Stimulated activated CD4-positive, alpha-beta T cell treated with anti-CD3 and anti-CD28 coated beads, Interleukin-2, amount 100 ng/mL, for 4 hours (primary cell): ENCODE results near the gene WDR31.
"Not testable (repeated sequence)": the region's sequence is repeated elsewhere in the genome, so short reads cannot be mapped to it uniquely, and the experiment has no call there.

Source experiments
- DNase-seq: peaks from one replicate; pipeline ENCODE4 v3.0.0-alpha.2; 2020; ENCODE audit warnings: low read depth

The WDR31 gene

DNA sequence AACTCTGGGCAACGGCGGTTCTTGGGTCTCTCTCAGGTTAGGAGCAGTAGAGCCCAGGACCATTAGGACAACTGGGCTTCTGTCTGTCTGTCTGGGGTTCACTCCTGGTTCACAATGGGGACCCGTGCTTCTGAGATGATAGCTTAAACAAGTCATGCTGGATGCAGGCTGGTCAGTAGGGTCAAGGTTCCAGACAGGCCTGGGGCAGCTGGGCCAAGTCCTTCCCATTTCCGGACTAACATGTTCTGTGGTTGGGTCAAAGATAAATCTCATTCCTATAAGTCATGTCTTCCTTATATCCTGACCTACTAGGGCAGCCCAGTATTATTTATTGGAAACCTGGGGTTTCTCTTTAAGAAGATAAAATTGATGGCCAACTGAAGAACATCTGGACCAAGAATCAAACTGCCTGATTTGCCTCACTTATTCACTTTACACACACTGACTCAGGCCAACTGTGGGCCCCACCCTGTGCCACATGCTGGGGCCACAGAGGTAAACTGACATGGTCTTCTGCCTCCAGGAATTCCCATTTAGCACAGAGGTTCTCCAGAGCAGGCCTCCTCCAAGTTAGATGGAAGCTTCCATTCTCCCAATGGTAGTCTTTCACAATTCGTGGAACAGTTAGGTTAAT is 28.4 kb upstream of the WDR31 start:
- no peak for DNase-seq

DNA sequence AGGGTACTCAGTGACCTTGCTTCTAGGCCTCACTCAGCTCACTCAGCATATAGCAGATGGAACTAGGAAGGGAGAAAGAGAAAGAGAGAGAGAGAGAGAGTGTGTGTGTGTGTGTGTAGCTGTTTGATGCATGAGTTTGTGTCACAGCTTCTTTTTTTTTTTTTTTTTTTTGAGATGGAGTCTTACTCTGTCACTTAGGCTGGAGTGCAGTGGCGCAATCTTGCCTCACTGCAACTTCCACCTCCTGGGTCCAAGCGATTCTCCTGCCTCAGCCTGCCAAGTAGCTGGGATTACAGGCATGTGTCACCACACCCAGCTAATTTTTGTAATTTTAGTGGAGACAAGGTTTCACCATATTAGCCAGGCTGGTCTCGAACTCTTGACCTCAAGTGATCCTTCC is 25.6 kb upstream of the WDR31 start:
- DNase-seq, result not testable (repeated sequence)

GRCh38 chr9:113364951-113365350 is 24.9 kb upstream of the WDR31 start:
- no peak for DNase-seq

DNA sequence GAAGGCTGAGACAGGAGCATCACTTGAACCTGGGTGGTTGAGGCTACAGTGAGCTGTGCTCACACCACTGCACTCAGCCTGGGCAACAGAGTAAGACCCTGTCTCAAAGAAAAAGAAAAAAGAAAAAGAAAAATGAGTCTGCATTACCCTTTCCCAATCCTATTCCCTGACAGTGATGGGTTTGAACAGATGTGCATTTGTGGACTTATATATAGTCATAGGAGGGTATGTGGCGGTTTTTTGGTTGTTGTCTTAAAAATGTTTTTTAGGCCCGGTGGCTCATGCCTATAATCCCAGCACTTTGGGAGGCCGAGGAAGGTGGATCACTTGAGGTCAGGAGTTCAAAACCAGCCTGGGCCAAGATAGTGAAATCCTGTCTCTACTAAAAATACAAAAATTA is 23.3 kb upstream of the WDR31 start:
- DNase-seq, result no peak

- no peak for DNase-seq
Observed at GRCh38 chr9:113361304-113362018, 21.4 kb upstream of the WDR31 start.

- no peak for DNase-seq
Observed at GRCh38 chr9:113360242-113360842, 20.3 kb upstream of the WDR31 start.

- DNase-seq, result no peak
Observed at GRCh38 chr9:113359385-113359784, 19.3 kb upstream of the WDR31 start.

GRCh38 chr9:113356686-113357292 is 16.7 kb upstream of the WDR31 start:
- DNase-seq, result no peak

DNA sequence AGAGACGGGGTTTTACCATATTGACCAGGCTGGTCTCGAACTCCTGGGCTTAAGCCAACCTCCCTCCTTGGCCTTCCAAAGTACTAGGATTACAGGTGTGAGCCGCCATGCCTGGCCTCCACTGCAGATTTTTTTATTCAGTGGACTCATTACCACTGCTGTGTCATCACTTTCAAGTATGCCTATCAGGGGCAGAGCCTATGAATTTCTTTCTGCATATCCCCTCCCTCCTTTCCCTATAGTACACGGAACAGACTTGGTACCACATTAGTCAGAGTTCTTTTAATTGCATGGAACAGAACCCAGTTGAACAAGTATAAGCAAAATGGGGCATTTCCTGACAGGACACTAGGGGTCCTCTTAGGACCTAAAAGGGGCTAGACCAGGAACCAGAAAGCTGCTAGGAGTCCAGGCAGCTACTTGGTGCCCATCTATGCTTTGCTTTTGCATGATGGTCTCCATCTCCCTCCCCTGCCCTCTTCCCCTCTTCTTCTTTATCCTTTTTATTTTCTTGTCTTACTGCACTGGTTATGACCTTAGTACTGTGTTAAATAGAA is 15.0 kb upstream of the WDR31 start:
- DNase-seq, result no peak

DNA sequence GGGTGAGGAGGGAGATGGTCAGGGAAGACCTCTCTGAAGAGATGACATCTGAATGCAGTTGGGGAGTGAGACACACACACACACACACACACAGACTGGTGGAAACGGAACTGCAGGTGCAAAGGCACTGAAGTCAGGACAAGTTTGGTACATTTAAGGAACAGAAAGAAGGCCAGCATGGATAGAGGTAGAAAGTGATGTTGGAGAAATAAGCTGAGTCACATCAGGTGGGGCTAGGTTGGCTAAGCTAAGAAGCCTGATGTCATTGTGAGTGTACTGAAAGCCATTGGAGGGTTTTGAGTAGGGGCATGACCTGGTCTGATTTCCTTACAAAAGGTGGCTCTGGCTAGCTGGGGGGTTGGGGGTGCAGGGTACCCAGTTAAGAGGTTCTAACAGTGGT is 12.3 kb upstream of the WDR31 start:
- DNase-seq, result no peak

GRCh38 chr9:113352006-113352405 is 11.9 kb upstream of the WDR31 start:
- DNase-seq, result no peak

DNA sequence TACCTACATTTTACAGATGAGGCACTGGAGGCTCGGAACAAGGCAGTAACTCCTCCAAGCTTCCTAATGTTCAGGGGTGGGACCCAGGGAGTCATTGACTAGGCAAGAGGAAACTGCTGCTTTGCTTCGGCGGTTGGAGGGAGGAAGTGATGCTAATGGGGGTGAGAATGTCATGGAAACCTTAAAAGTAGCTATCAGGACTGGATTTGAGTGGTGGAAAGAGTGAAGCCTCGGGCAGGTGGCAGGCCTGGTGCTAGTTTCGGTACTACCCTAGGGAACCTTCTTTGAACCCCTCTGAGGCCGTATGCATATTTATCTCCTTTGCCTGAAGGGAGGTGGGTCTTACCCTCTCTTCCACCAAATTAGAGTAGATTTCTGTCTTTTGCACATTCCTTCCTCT is 10.9 kb upstream of the WDR31 start:
- DNase-seq, result no peak

DNA sequence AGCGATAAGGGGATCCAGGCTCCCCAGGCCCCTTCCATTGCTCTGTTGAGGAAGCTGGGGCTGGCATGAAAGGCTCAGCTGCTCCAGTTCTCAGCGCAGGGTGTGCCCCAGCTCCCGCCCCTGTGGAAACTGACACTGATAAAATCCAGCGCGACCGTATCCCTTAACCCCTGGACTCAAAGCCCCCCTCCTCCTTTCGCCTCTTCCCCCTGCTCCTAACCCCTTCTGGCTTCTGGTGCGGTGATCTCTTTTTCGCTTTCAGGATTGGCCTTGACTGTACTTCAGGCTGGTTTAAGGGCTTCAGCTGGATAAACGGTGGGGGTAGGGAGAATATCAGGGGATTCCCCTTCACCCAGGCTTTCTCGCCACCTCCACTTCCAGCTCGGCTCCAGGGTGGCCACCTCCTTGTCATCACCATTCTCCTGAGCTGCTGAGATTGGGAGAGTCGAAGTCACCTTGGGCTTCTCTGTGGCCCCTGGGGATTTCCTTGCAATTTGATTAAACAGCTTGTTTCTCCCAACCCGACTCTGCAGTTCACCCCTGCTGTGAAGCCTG is 10.1 kb upstream of the WDR31 start:
- DNase-seq, result no peak

DNA sequence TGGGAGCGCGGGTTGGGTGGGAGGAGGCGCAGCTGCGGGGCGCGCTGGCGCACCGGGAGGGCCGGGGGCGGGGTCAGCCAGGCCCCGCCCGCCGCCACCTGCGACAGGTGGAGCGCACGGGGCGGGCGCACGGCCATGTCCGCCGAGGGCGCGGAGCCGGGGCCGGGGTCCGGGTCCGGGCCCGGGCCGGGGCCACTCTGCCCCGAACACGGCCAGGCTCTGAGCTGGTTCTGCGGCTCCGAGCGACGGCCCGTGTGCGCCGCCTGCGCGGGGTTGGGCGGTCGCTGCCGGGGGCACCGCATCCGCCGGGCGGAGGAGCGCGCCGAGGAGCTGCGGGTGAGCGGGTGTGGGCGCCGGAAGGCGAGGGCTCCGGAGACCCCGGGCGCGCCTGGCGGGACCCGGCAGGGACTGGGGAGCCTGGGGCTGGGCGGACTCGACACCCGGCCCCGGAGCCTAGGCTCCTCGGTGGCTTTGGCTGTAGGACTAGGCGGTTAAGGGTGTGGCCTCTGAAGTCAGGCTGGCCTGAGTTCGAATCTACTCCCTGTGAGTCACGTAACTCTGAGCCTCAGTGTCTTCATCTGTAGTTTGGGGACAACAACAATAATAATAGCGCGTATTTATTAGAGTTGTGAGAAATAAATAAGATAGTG is 9.5 kb upstream of the WDR31 start, which contains the start of gene BSPRY:
BSPRY (plus strand) TSS at position 97 of the 650 bp plus-strand sequence; CDS start at position 136, 39 bp downstream.
- DNase-seq, result no peak

DNA sequence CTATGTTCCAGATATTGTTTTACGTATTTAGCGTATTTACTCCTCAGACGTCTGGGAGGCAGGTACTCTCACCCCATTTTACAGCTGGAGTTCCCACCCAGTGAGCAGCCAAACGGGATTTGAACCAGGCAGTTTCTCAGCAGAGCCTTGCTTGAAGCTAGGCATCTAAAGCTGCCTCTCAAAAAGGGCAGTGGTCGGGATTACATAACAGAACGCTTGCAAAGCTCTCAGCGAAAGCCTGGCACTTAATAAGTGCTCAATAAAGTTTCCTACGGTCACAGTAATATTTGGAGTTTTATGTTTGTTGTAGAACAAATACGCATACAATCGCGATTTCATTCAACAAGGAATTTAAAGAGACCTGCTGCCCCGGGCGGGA is 9.0 kb upstream of the WDR31 start:
- DNase-seq, result no peak

GRCh38 chr9:113348437-113348836 is 8.4 kb upstream of the WDR31 start:
- no peak for DNase-seq

GRCh38 chr9:113345671-113346070 is 5.6 kb upstream of the WDR31 start:
- DNase-seq, result no peak

GRCh38 chr9:113345190-113345589 is 5.1 kb upstream of the WDR31 start:
- no peak for DNase-seq

- DNase-seq, result no peak
Observed at GRCh38 chr9:113343732-113344231, 3.7 kb upstream of the WDR31 start.

DNA sequence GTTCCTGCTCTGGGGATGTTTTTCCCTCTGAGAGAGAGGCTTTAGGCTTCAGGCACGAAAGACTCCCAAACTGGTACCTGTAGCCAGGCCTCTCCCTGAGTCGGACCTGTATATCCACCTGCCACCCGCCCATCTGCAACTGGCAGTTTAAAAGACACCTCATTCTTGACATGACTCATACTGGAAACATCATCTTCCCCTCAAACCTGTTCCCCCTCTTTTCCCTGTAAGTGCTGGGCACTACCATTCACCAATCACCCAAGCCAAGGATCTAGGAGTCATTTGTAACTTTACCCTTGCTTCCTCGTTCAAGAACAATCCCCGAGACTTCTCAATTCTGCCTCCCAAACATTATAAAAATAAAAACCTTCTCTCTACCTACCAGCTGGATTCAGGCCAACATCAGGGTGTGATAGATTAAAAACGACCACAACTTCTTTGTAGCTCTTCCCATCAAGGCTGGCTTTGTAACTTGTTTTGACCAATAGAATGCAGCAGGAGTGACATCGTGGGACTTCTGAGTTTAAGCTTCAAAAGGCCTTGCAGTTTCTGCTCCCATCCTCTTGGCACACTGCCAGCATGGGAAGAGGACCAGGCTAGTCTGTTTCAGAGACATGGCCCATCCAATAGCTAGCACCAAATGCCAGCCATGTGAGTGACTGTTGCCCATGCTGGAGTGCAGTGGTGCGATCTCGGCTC is 1.8 kb upstream of the WDR31 start:
- no peak for DNase-seq

DNA sequence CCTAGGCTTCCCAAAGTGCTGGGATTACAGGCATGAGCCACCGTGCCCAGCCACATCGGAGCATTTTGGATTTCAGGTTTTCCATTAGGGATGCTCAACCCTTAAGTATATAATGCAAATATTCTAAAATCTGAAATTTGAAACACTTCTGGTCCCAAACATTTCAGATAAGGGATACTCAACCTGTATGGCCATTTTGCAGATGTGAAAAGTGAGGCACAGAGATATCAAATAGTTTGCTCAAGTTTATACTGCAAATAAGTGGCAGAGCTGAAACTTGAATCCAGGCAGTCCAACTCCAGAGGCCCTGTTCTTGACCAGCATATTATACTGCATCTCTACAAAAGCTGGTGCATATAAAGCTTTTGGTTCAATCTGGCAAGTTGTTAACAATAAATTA is 2.4 kb downstream of the WDR31 start:
- no peak for DNase-seq
